GM18909 (cell line): Measurements from ENCODE around the gene MFN2.
A peak's percentile ranks its signal among the peaks of the same experiment; 100 is the strongest.
"Not testable (repeated sequence)": the region's sequence is repeated elsewhere in the genome, so short reads cannot be mapped to it uniquely, and the experiment has no call there.

Experiments used
- ATAC-seq: cut with Tn5 transposase; IDR thresholded peaks from one replicate; pipeline ENCODE4 v1.9.1; 2021; ENCODE audit warnings: mild to moderate bottlenecking; ENCODE audit not compliant: unreplicated experiment, poor library complexity

MFN2 gene

GRCh38 chr1:11979851-11980675 is at the start of gene MFN2:
TSS of gene MFN2 (plus strand) at chr1:11980444. CDS start at chr1:11989169, 8,725 bp downstream.
- peak; percentile 92 for ATAC-seq

- ATAC-seq: no peak
Measured at GRCh38 chr1:11930571-11931445, 49.4 kb upstream of the MFN2 start.

- no peak for ATAC-seq
Measured at GRCh38 chr1:11931845-11932244, 48.4 kb upstream of the MFN2 start.

- peak; percentile 88 for ATAC-seq
Measured at GRCh38 chr1:11934302-11935056, 45.8 kb upstream of the MFN2 start, which contains the start of gene PLOD1. TSS of gene PLOD1 (plus strand) at chr1:11934717. CDS start at chr1:11934780, 63 bp downstream.

- ATAC-seq: no peak
Measured at GRCh38 chr1:11935057-11935412, 45.2 kb upstream of the MFN2 start.

GRCh38 chr1:11935733-11936132 is 44.5 kb upstream of the MFN2 start:
- ATAC-seq: not testable (repeated sequence)

GRCh38 chr1:11938722-11939526 is 41.3 kb upstream of the MFN2 start:
- no peak for ATAC-seq

GRCh38 chr1:11939794-11940193 is 40.5 kb upstream of the MFN2 start:
- ATAC-seq: not testable (repeated sequence)

GRCh38 chr1:11940260-11940921 is 39.9 kb upstream of the MFN2 start:
- no peak for ATAC-seq

GRCh38 chr1:11942280-11942679 is 38.0 kb upstream of the MFN2 start:
- ATAC-seq: no peak

GRCh38 chr1:11943619-11944018 is 36.6 kb upstream of the MFN2 start:
- no peak for ATAC-seq

GRCh38 chr1:11944358-11944931 is 35.8 kb upstream of the MFN2 start:
- no peak for ATAC-seq

- ATAC-seq: no peak
Measured at GRCh38 chr1:11946647-11947046, 33.6 kb upstream of the MFN2 start.

- ATAC-seq: no peak
Measured at GRCh38 chr1:11948822-11949458, 31.3 kb upstream of the MFN2 start.

GRCh38 chr1:11951901-11952300 is 28.3 kb upstream of the MFN2 start:
- no peak for ATAC-seq

GRCh38 chr1:11952455-11953109 is 27.7 kb upstream of the MFN2 start:
- ATAC-seq: no peak

GRCh38 chr1:11955221-11955620 is 25.0 kb upstream of the MFN2 start:
- no peak for ATAC-seq

GRCh38 chr1:11957398-11957797 is 22.8 kb upstream of the MFN2 start:
- no peak for ATAC-seq
